Measurements from ENCODE around the gene SAXO2.
"Not testable (repeated sequence)": the region's sequence is repeated elsewhere in the genome, so short reads cannot be mapped to it uniquely, and the experiment has no call there.

SAXO2 gene

GRCh38 chr15:82313951-82314768 is 51.5 kb downstream of the SAXO2 start:
- not testable (repeated sequence) for DNase-seq (ENCODE audit: low read depth, low spot score)

- no peak for DNase-seq (ENCODE audit: low read depth, low spot score)
Measured at GRCh38 chr15:82314769-82315518, 52.3 kb downstream of the SAXO2 start.

GRCh38 chr15:82315519-82316246 is 53.1 kb downstream of the SAXO2 start:
- no peak for DNase-seq (ENCODE audit: low read depth, low spot score)

- not testable (repeated sequence) for DNase-seq (ENCODE audit: low read depth, low spot score)
Measured at GRCh38 chr15:82316247-82317090, 53.9 kb downstream of the SAXO2 start.

GRCh38 chr15:82317091-82317489 is 54.5 kb downstream of the SAXO2 start:
- DNase-seq (ENCODE audit: low read depth, low spot score): no peak

- DNase-seq (ENCODE audit: low read depth, low spot score): not testable (repeated sequence)
Measured at GRCh38 chr15:82317516-82317915, 54.9 kb downstream of the SAXO2 start.

GRCh38 chr15:82318281-82318680 is 55.7 kb downstream of the SAXO2 start:
- not testable (repeated sequence) for DNase-seq (ENCODE audit: low read depth, low spot score)

- not testable (repeated sequence) for DNase-seq (ENCODE audit: low read depth, low spot score)
Measured at GRCh38 chr15:82319522-82320278, 57.1 kb downstream of the SAXO2 start.

- not testable (repeated sequence) for DNase-seq (ENCODE audit: low read depth, low spot score)
Measured at GRCh38 chr15:82320861-82321260, 58.2 kb downstream of the SAXO2 start.

- not testable (repeated sequence) for DNase-seq (ENCODE audit: low read depth, low spot score)
Measured at GRCh38 chr15:82322488-82322887, 59.9 kb downstream of the SAXO2 start.

GRCh38 chr15:82324831-82325230 is 62.2 kb downstream of the SAXO2 start:
- DNase-seq (ENCODE audit: low read depth, low spot score): not testable (repeated sequence)

- DNase-seq (ENCODE audit: low read depth, low spot score): not testable (repeated sequence)
Measured at GRCh38 chr15:82325646-82326045, 63.0 kb downstream of the SAXO2 start.

GRCh38 chr15:82326896-82327295 is 64.3 kb downstream of the SAXO2 start:
- DNase-seq (ENCODE audit: low read depth, low spot score): not testable (repeated sequence)

- not testable (repeated sequence) for DNase-seq (ENCODE audit: low read depth, low spot score)
Measured at GRCh38 chr15:82327372-82327771, 64.8 kb downstream of the SAXO2 start.

GRCh38 chr15:82329039-82329438 is 66.4 kb downstream of the SAXO2 start:
- DNase-seq (ENCODE audit: low read depth, low spot score): not testable (repeated sequence)

GRCh38 chr15:82330921-82331320 is 68.3 kb downstream of the SAXO2 start:
- not testable (repeated sequence) for DNase-seq (ENCODE audit: low read depth, low spot score)

GRCh38 chr15:82331576-82332304 is 69.1 kb downstream of the SAXO2 start:
- DNase-seq (ENCODE audit: low read depth, low spot score): not testable (repeated sequence)

- not testable (repeated sequence) for DNase-seq (ENCODE audit: low read depth, low spot score)
Measured at GRCh38 chr15:82332711-82333602, 70.3 kb downstream of the SAXO2 start.

Data from smooth muscle cell of the brain vasculature (primary cell).